CD4-positive, alpha-beta T cell treated with Interleukin-10 for 1 hour (primary cell): ENCODE results near the gene GSK3B.
A peak's percentile ranks its signal among the peaks of the same experiment; 100 is the strongest.
"Not testable (repeated sequence)": the region's sequence is repeated elsewhere in the genome, so short reads cannot be mapped to it uniquely, and the experiment has no call there.

Source experiments
- DNase-seq: peaks from one replicate; pipeline ENCODE4 v3.0.0-alpha.2; 2020

The GSK3B gene

DNA sequence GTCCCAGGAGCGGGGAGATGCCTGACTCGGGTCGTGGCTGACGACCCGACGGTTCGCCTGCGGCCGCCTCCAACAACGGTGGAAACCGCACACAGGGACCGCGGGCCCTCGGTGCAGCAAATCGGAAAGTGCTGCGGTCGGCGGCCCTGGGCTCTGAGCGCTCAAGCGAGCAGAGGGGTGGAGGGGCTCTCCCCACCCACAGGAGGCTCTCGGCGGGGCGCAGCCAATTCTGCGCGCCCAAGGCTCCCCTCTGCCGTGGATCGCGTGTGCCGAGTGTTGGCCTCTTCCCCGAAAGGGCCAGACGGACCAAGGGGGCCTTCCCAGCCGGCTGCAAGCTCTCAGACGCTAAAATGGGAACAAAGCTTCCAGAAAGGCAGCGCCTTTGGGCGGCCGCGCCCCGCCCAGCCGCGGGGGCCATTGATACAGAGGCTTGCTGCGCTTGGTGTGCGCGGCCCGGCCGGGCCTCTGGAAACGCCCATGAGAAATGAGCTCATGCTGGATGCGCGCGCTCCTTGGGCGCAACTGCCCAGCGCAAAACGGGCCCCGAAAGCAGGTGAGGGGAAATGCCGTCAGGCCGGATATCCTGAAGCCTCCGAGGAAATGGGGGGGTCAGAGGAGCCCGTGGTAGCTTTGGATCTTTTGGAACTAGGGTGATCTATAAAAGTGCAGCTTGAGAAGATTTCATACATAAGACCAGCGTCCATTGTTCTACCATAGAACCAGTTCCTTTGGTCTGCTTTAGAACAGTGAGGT, 1.2 kb upstream of the GSK3B start:
- DNase-seq: peak; percentile 90

- DNase-seq: peak; percentile 100
Observed at GRCh38 chr3:120094776-120095225, 554 bp upstream of the GSK3B start.

DNA sequence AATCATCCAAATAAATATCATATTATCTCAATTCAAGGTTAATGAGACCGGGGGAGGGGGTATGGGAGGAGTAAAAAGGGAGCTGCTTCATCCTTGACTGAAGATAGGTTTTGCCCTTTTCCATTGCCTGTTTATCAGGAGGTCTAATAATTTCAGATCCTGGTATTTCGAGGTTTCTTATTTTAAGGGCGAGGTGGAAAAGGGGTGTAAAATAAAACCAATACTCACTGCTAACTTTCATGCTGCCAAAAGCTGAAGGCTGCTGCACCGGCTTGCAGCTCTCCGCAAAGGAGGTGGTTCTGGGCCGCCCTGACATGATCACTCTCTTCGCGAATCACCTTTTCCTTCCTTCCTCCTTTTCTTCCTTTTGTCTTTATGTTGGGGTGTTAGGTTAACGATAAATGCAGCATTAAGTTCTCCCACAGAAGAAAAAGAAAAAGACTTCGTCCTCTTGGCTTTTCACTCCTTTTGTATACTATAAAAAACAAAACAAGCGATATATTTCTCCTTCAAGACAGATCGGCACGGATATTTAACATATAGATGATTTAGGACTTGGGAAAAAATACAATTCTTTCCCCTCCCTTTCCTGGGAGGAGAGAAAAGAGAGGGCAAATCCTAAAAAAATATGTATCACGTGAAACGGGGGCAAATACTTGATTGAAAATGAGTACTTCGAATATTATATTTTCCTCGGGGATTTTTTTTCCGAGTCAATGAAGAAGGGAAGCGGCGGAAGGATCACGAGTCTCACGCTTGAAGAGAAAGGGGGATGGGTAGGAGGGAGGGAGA, 932 bp downstream of the GSK3B start:
- peak; percentile 32 for DNase-seq

DNA sequence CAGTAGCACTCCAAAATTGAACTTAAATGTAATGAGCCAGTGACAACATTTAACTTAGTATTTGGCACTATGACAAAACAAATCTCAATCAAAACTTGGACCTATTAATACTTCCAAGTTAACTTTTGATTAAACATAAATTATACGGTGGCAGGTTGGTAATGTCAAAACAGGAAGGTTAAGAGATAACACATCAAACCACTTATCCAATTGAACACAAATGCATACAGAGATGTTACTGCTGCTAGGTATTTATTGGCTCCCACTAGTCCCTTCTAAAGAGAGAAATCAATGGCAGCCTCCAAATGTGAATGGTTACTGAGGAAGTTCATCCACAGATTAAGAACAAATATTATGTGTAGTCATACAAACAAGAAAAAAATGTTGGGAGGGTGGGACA, 1.8 kb downstream of the GSK3B start:
- no peak for DNase-seq

- no peak for DNase-seq
Observed at GRCh38 chr3:120090422-120090821, 3.8 kb downstream of the GSK3B start.

- no peak for DNase-seq
Observed at GRCh38 chr3:120089089-120089488, 5.2 kb downstream of the GSK3B start.

- DNase-seq: no peak
Observed at GRCh38 chr3:120088622-120089021, 5.6 kb downstream of the GSK3B start.

GRCh38 chr3:120081719-120082118, 12.5 kb downstream of the GSK3B start:
- DNase-seq: no peak

- DNase-seq: no peak
Observed at GRCh38 chr3:120080836-120081235, 13.4 kb downstream of the GSK3B start.

- no peak for DNase-seq
Observed at GRCh38 chr3:120077731-120078130, 16.5 kb downstream of the GSK3B start.

GRCh38 chr3:120072867-120073525, 21.3 kb downstream of the GSK3B start:
- no peak for DNase-seq

DNA sequence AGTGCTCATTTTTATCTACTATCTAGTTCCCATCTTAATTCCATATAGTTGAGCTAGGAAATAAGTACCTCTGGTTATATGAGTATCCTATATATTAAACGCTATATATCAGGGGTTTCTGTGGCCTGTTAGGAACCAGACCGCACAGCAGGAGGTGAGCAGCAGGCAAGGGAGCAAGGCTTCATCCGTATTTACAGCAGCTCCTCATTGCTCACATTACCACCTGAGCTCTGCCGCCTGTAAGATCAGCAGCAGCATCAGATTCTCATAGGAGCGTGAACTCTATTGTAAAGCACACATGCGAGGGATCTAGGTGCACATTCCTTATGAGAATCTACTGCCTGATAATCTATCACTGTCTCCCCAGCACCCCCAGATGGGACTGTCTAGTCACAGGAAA, 23.0 kb downstream of the GSK3B start:
- no peak for DNase-seq

GRCh38 chr3:120070263-120070981, 23.8 kb downstream of the GSK3B start:
- DNase-seq: no peak

GRCh38 chr3:120067083-120067482, 27.2 kb downstream of the GSK3B start:
- DNase-seq: no peak

DNA sequence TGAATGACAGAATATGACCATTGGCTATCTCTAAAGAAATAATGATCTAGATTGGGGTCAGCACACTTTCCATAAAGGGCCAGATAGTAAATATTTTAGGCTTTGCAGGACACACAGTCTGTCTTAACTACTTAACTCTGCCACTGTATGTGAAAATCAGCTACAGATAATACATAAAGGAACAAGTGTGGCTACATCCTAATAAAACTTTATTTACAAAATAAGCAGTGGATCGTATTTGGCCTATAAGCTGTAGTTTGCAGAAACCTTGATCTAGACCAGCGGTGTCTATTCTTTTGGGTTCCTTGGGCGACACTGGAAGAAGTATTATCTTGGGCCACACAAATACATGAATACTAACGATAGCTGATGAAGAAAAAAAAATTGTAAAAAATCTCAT, 27.6 kb downstream of the GSK3B start:
- DNase-seq: no peak

DNA sequence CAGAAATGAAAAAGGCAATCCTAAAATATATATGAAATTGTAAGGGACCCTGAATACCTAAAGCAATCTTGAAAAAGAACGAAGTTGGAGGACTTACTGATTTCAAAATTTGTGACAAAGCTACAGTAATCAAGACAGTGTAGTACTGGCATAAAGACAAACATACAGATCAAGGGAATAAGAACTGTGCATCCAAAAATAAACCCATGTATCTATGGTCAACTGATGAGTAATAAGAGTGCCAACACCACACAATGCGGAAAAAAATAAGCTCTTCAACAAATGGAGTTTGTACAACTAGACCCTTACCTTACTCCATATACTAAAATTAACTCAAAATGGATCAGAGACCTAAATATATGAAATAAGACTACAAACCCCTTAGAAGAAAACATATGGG, 29.6 kb downstream of the GSK3B start:
- DNase-seq: no peak

DNA sequence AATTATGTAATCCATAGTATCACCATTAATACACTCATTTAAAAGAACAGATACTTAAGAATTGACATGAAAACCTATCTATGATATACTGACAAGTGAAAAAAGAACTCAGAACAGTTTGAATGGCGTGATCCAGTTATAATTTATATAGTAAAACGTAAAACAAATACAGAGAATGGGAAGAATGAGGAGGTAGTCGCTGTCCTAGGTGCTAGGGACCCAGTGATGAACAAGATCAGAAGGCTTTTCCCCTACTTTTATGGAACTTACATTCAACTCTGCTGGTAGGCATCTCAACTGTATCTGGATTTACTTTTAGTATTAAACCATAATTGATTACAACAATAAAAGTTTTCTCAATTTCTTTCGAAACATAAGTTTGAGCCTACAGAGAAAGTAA, 31.8 kb downstream of the GSK3B start:
- no peak for DNase-seq

DNA sequence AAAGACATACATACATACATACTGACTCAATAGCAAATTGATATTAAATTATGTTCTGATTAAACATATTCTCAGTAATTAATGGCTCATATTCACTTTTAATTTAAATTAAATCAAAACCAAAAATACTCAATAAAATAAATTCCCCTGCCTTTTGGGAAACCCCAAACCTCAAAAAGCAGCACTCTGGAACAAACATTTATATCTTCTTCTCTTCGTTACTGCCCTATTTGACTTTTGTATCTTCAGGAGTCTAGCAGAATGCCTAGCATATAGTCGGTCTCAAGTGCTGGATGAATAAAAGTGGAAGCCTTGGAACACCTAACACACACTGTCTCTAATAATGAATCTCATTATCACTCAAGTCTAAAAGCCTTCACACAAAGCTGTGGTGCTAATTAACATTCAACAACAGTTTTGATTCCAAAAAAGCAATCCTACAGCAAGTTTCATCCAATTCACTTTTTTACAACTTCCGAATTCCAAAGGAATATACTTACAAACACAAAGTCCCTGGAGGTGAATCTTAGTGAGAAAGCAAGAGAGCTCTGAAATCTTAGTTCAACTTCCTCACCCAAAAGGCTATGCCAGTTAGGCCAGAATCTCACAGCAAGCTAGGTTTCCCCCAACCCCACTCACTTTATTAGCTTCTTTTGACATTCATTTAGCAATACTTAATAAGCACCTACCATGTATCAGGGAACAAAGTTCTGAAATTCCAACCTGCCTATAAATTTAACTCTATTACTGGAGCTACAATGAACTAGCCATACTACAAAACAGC, 35.0 kb downstream of the GSK3B start:
- no peak for DNase-seq

- no peak for DNase-seq
Observed at GRCh38 chr3:120057626-120058025, 36.6 kb downstream of the GSK3B start.

- DNase-seq: no peak
Observed at GRCh38 chr3:120057029-120057428, 37.2 kb downstream of the GSK3B start.

DNA sequence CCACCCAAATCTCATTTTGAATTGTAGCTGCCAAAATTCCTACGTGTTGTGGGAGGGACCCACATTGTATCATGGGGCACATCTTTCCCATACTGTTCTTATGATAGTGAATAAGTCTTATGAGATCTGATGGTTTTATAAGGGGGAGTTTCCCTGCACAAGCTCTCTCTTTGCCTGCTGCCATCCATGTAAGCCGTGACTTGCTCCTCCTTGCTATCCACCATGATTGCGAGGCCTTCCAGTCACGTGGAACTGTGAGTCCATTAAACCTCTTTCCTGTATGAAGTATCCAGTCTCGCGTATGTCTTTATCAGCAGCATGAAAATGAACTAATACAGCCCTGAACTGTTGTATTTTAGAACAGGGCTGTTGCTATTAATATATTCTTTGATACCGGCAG, 40.6 kb downstream of the GSK3B start:
- not testable (repeated sequence) for DNase-seq

GRCh38 chr3:120052677-120053076, 41.6 kb downstream of the GSK3B start:
- DNase-seq: no peak
